Posterior vena cava (tissue), 2 donors: ENCODE data around the gene GK2. TPM values are rescaled to one million over a fixed set of nuclear protein-coding genes. Genes with fewer than 3 reads are reported as not detected.
A peak's percentile ranks its signal among the peaks of the same experiment; 100 is the strongest.

Experiments used
- DNase-seq: peaks from one replicate; pipeline ENCODE4 v3.0.0-alpha.2; 2020; ENCODE audit warnings: low spot score
- intact Hi-C, 2 donors: fragments of 100-400 bp; cut with DNase I; formaldehyde crosslinking; loops; one replicate each; pipeline versions ENCODE4 v1.14.1 to v1.14.2; 2022 to 2023
- long read RNA-seq, 2 donors: library from polyadenylated mRNA; unstranded; transcript quantifications; one replicate each; pipeline ENCODE4 v2.0.0, GENCODE V29; 2020 to 2021
- total RNA-seq, 2 donors: library from RNA; stranded (reverse); fragmentation: NEBNext Ultra II Directional; extraction: Animal tissue kit (Norgen Biotek cat#: 25700); gene quantifications; one replicate each; pipeline ENCODE4 v1.2.1, GENCODE V29; 2021
- donor health status: DM: yes; HTN: yes; CAD: no.
- donor health status: DM: yes; HTN: yes; CAD: no.

Gene GK2
- not detected for total RNA-seq
- long read RNA-seq, donor 1 = 0 reads
- long read RNA-seq, donor 2 = 0 reads

DNA sequence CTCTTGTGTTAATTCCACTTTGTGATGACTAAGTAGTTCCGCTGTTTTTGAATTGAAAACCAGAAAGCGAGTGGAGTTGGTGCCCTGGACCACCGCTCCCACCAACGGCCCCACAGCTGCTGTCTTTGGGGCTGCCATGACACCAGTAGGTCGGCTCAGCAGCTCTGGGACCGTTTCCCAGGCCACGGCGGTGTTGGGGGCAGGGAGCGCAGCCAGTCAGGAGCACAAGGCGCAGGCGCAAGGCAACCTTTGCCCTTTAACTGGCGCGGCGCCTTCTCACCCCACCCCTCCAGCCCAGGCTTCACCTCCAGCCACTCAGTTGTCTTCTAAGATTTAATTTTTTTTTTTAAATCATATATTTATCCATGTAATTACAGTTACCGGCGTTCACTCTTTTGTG is at the start of gene GK2:
Gene GK2, minus strand, starts transcription at position 166 of the 400 bp plus-strand sequence. Its CDS starts 28 bp downstream, at position 138.
- DNase-seq = peak; percentile 82
- intact Hi-C loops = loop anchor here in 1 of 2 donors (2.0 kb wide), 1 partner anchor 83 kb away; no protein-coding TSS in a partner anchor

DNA sequence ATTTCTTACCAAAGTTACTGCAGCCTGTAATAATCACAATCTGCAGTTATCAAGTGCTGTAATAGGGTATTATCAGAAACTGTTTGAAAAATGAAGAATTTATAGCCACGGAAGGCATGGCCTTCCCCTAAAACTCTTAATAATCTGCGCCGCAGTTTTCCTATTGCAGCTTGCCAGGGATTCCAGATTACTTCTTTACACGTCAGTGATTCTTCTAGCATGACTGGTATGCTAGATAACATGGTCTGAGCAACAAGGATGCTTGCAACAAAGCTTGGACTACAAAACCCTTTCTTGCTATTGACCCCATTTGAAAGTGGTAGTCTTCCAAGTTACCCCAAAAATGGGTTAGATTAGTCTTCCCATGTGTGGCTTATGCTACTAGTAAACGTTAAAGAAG is 47.2 kb upstream of the GK2 start:
- DNase-seq = no peak
- intact Hi-C loops = no loop called here

DNA sequence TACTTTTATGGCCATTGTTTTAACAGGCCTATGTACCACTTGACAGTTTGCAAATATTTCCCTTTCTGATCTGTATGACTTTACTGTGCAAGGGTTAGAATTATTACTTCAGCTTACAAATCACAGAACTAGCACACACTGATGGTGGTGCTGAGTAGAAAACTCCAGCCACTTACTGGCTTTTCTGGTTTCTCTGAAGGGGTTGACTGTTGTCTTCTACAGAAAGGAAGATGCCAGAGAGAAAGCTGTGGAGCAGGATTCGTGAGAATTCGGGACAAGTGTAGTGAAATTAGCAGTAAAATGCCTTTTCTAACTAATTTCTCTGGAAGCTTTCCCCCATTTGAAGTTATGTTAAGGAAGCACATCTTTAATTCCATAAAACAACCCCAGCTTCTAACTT is 46.6 kb upstream of the GK2 start:
- DNase-seq = no peak
- intact Hi-C loops = no loop called here

- intact Hi-C loops = no loop called here
- no peak for DNase-seq
Observed at GRCh38 chr4:79450053-79450452, 42.0 kb upstream of the GK2 start.

- DNase-seq = no peak
- intact Hi-C loops = no loop called here
Observed at GRCh38 chr4:79446145-79446544, 38.1 kb upstream of the GK2 start.

- DNase-seq = no peak
- intact Hi-C loops = no loop called here
Observed at GRCh38 chr4:79445371-79445781, 37.3 kb upstream of the GK2 start.

DNA sequence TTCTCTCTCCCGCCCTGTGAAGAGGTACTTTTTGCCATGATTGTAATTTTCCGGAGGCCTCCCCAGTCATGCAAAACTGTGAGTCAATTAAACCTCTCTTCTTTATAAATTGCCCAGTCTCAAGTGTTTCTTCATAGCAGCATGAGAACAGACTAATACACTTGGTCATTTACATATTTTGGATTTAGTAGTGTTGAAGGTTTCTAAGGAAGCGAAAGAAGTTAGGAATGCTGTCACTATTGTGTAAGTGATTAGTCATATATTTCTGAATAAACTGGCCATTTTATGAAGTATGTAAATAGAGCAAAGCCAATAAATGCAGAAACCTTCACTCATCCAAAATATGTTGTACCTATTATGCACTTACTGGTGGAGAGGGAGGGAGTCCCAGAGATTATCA is 34.4 kb upstream of the GK2 start:
- intact Hi-C loops = loop anchor here in 1 of 2 donors (2.0 kb wide), 1 partner anchor 36 kb away; no protein-coding TSS in a partner anchor
- DNase-seq = no peak

DNA sequence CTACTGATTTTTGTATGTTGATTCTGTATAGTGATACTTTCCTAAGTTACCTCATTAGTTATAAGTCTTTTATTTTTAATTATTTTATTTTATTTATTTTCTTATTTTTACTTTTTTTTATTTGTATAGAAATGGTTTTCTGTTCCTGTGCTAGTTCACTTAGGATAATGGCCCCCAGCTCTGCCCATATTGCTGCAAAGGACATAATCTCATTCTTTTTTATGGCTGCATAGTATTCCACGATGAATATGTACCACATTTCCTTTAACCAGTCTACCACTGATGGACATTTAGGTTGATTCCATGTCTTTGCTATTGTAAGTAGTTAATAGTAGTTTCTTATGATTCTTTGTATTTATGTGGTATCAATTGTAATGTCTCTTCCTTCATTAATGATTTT is 31.5 kb upstream of the GK2 start:
- DNase-seq = no peak
- intact Hi-C loops = no loop called here

DNA sequence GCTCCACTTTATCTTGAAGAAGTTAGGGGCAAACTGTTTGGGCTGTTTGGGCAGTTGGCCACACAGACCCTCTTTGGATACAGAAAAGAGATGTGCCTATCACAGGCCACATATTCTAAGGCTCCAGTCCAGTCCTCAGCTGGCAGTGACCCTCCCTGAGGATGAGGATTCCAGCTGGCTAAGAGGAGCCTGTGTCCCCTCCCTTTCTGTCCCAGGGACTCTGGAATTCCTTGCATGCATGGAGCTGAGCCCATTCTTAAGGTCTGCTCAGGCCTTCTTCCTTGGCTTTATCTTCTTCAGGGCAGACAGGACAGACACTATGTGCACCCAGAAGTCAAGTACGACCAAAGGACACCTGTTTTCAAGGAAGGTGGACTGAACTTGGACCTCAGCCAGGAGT is 23.8 kb upstream of the GK2 start:
- intact Hi-C loops = no loop called here
- DNase-seq = no peak

DNA sequence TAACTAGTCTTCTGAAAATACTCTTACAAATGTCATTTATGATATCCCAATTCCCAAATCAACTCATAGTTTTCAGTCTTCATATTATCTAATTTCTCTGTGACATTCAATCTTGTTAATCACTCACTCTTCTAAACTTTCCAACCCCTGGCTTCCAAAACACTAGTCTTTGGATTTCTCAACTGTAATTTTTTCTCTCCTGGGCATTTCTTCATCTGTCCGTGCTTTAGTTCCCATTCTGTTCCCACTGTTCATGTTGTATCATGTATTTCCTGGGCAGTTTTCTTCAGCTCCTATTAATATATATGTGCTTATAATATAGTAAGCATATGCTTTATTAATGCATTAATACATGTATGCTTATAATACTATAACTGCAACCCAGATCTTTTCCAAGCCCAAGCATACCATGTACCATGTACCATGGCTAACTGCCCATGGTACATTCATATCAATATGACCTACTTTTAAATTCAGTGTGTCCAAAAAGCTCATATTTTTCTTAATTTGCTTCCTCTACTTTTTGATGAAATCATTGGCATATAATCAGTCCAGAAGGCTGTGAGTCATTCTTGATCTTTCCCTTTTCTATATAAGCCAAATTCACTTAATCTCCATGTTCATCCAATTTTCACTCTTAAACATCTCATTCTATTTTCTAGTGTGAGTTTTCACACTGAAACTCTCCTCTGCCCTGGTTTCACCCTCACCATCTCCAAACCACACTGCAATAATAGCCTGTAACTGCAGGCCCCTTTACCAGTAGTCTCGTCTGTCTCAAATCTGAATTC is 21.3 kb upstream of the GK2 start:
- DNase-seq = no peak
- intact Hi-C loops = no loop called here

GRCh38 chr4:79426989-79427388 is 19.0 kb upstream of the GK2 start:
- DNase-seq = no peak
- intact Hi-C loops = no loop called here

DNA sequence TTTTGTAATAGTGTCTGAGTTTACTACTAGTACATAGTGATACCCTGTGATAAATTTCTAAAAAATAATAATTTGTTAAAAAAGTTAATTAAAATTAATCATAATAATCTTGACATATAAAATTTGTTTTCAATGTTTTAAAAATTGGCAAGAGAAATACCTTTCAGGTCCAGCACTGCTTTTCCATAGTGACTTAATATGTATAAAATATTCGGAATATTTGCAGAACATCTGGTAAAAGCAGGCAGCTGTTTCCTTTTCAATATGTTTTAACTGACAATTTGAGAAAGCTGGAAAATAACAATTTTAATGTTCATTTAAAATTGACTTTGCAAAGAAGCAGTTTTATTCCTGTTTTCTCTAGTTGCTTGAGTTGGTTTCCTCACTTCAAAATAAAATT is 17.6 kb upstream of the GK2 start:
- intact Hi-C loops = no loop called here
- DNase-seq = no peak

GRCh38 chr4:79421483-79421882 is 13.5 kb upstream of the GK2 start:
- DNase-seq = no peak
- intact Hi-C loops = no loop called here

GRCh38 chr4:79413886-79414285 is 5.9 kb upstream of the GK2 start:
- intact Hi-C loops = no loop called here
- DNase-seq = no peak

DNA sequence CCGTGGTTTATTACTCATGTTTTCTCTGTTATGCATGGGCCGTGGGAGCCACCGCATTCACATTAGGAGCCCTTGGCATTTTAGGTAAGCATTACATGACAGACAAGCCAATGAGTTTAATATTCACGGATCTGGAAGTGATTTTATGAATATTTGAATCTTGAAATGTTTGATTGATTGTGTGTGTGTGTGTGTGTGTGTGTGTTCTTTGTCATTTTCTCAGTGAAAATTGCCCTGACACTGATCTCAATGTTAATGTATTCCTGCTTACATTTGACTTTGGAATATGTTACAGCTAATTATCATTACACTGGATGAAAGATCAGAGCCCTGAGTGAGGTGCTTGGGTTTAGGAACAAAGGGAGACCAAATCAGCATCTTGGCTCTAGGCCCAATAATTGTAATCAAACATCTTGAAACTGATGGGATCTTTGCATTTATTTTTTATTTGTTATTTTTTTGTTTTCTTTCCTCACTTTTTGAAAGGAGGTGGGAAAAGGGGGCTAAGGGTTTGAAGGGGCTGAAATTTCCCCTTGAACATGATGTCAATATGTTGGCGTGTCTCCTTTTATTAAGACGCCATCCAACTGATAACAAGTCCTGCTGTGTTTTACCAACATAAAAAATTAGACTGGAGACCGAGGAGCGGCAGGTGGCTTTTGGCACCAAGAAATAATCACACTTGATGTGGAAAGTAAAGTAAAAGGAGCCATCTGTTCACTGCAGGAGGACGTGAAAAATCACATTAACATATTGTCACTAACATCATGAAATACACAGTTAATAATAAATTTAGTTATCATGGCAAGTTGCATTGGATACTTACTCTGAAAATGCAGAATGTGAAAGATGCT is 5.2 kb upstream of the GK2 start:
- intact Hi-C loops = no loop called here
- DNase-seq = no peak

DNA sequence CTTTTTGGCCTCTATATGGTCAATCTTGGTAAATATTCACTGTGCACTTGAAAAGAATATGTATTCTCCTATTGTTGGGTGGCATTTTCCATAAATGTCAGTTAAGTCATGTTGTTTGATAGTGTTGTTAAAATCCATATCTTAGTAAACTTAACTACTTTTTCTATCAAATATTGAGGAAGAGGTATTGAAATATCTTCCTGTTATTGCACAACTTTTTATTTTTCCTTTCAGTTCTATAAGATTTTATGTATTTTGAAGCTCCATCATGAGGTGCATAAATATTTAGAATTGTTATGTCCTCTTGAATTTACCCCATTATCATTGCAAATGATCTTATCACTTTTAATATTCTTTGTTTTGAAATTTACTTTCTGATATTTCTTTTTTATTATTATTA is 3.4 kb downstream of the GK2 start:
- intact Hi-C loops = no loop called here
- no peak for DNase-seq

DNA sequence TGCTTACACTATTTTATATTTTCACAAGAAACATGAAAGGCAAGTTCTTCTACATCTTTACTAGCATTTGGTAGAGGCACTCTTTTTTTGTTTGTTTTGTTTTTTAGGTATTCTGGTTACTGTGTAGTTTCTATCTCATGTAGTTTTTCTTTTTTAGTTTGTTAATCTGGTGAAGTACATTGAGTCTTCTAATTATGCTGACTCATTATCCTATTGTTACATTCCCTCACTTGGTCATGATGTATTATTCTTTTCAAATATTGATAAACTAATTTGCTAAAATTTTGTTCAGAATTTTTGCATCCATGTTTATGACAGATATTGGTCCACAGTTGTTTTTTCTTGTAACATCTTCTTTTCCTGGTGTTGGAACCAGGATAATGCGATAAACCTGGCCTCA is 4.7 kb downstream of the GK2 start:
- no peak for DNase-seq
- intact Hi-C loops = no loop called here

GRCh38 chr4:79402332-79402851 is 5.6 kb downstream of the GK2 start:
- intact Hi-C loops = no loop called here

DNA sequence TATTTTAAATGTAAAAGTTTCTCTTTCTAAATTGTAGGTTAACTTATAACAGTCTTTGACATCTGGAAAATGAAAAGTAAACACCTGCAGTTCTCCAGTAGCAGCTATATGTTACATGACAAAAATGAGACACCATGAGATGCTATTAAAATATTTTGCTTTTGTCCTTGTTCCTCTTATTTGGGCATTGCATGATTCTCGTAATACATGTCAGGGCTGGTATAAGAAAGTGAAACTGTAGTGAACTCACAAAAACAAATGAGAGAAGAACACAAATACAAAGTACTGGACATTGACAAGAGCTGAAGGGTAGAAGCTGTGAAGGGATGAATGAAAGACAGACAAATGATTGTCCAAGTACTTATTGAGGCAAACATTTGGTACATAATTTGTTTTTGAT is 9.0 kb downstream of the GK2 start:
- intact Hi-C loops = no loop called here
- DNase-seq = no peak

More at GRCh38 chr4:79402332-79402851, 5.6 kb downstream of the GK2 start:
- DNase-seq = no peak

DNA sequence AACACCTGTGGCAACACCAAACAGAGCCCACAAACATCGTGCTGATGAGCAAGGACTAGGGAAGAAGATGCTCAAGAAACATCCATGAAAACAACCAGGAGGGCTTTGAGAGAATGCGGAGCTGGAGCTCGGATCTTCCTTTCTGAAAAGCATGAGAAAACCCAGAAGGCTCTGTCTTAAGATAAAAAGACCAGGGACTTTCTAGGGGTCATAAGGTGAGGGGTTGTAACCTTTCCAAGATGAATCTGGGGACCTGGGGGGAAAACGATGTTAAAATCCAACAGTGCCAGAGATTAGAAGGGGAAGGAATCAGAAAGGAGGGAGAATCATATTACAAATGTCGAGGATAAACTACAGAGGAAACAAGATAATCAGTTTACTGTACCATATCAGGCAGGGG is 10.1 kb downstream of the GK2 start:
- intact Hi-C loops = no loop called here
- DNase-seq = no peak
